HG03175 (cell line): ENCODE results near the gene FAHD2A.
A peak's percentile ranks its signal among the peaks of the same experiment; 100 is the strongest.
"Not testable (repeated sequence)": the region's sequence is repeated elsewhere in the genome, so short reads cannot be mapped to it uniquely, and the experiment has no call there.

Experiments
- ATAC-seq: cut with Tn5 transposase; IDR thresholded peaks from one replicate; pipeline ENCODE4 v1.9.1; 2021; ENCODE audit warnings: mild to moderate bottlenecking, moderate library complexity; ENCODE audit not compliant: unreplicated experiment

Gene FAHD2A

GRCh38 chr2:95375532-95376150 is 26.9 kb upstream of the FAHD2A start:
- no peak for ATAC-seq

- ATAC-seq: no peak
These were observed 25.9 kb upstream of the FAHD2A start for GRCh38 chr2:95376311-95377215.

GRCh38 chr2:95377216-95378123 is 25.0 kb upstream of the FAHD2A start:
- no peak for ATAC-seq

GRCh38 chr2:95378281-95378680 is 24.2 kb upstream of the FAHD2A start:
- not testable (repeated sequence) for ATAC-seq

- no peak for ATAC-seq
These were observed 23.1 kb upstream of the FAHD2A start for GRCh38 chr2:95379371-95379831.

GRCh38 chr2:95380280-95380679 is 22.2 kb upstream of the FAHD2A start:
- ATAC-seq: no peak

GRCh38 chr2:95380731-95381130 is 21.8 kb upstream of the FAHD2A start:
- no peak for ATAC-seq

- no peak for ATAC-seq
These were observed 21.0 kb upstream of the FAHD2A start for GRCh38 chr2:95381212-95382191.

- no peak for ATAC-seq
These were observed 20.3 kb upstream of the FAHD2A start for GRCh38 chr2:95382192-95382591.

- no peak for ATAC-seq
These were observed 19.5 kb upstream of the FAHD2A start for GRCh38 chr2:95382686-95383634.

- ATAC-seq: no peak
These were observed 18.9 kb upstream of the FAHD2A start for GRCh38 chr2:95383635-95384027.

- ATAC-seq: no peak
These were observed 17.5 kb upstream of the FAHD2A start for GRCh38 chr2:95384854-95385569.

GRCh38 chr2:95385570-95385984 is 16.9 kb upstream of the FAHD2A start:
- no peak for ATAC-seq

GRCh38 chr2:95386031-95386430 is 16.5 kb upstream of the FAHD2A start:
- no peak for ATAC-seq

- no peak for ATAC-seq
These were observed 15.2 kb upstream of the FAHD2A start for GRCh38 chr2:95387358-95387757.

GRCh38 chr2:95388091-95388692 is 14.3 kb upstream of the FAHD2A start:
- ATAC-seq: no peak

- peak; percentile 29 for ATAC-seq
These were observed 13.7 kb upstream of the FAHD2A start for GRCh38 chr2:95388856-95389244.
